GM21825 (cell line): Measurements from ENCODE around the gene DDAH1.

Experiments
- ATAC-seq: cut with Tn5 transposase; IDR thresholded peaks from one replicate; pipeline ENCODE4 v1.9.1; 2021; ENCODE audit warnings: mild to moderate bottlenecking, moderate library complexity; ENCODE audit not compliant: unreplicated experiment

Gene DDAH1

DNA sequence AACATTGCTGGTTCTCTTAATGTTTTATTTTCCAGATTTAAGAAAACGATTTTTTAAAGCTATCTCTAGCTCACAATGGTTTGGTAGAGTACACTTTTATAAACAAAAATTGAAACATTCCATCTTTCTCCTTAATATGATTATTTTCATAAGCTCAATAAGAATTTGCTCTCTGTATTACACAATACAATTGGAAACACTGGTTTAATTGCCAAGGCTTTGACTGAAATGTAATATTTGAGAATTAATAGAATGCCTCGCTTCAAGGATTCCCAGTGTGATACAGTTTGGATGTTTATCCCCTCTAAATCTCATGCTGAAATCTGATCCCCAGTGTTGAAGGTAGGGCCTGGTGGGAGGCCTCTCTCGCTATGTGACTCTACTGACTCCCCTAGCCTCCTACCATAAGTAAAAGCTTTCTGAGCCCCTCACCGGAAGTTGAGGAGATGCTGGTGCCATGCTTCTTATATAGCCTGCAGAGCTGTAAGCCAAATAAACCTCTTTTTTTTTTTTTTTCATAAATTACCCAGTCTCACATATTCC, 67.4 kb downstream of the DDAH1 start:
- ATAC-seq, result no peak

DNA sequence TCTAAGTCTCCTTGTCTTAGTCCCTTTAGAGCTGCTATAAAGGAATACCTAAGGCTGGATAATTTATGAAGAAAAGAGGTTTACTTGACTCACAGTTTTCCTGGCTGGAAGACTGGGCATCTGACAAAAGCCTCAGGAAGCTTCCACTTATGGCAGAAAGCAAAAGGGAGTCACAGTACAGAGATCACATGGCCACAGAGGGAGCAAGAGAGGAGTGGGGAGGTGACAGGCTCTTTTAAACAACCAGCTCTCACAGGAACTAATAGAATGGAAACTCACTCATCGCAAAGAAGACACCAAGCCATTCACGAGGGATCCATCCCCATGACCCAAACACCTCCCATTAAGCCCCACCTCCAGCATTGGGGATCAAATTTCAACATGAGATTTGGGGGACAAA, 68.8 kb downstream of the DDAH1 start:
- ATAC-seq, result no peak

- ATAC-seq, result no peak
Observed at GRCh38 chr1:85394130-85394529, 70.8 kb downstream of the DDAH1 start.

DNA sequence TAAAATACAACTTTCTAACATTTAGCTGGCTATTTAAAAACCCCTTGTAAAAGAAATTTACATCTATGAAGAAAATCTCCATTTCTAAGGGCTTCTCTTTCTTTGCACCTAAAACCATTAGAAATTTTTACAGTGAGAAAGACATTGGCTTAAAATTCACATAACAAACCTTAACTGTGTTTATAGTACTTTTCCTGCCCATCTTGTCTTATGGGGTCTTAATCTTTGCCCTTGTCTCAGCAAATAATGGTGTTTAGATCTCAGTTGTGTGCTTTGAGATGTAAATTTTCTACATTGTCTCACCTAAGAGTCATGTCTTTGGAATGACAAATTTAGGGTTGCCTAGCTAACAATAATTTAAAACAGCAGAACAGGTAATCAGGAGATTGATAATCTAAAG, 71.5 kb downstream of the DDAH1 start:
- ATAC-seq, result no peak

- no peak for ATAC-seq
Observed at GRCh38 chr1:85388416-85388815, 76.5 kb downstream of the DDAH1 start.

- ATAC-seq, result no peak
Observed at GRCh38 chr1:85387781-85388180, 77.2 kb downstream of the DDAH1 start.

DNA sequence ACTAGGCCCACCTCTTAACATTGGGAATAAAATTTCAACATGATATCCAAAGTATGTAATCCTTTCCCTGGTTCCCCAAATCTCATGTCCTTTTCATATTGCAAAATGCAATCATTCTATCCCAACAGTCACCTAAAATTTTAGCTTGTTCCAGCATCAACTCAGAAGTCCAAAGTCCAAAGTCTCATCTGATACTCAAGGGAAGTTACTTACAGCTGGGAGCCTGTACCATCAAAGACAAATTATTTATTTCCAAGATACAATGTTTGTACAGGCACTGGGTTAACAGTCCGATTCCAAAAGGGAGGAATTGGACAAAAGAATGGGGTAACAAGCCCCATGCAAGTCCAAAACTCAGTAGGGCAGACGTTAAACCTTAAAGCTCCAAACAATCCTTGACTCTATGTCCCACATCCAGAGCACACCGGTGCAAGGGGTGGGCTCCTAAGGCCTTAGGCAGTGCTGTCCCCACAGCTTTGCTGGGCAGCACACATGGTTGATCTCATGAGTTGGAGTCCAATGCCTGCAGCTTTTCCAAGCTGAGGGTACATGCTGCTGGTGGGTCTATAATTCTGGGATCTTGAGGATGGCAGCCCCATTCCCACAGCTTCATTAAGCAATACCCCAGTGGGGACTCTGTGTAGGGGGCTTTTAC, 78.8 kb downstream of the DDAH1 start:
- no peak for ATAC-seq

DNA sequence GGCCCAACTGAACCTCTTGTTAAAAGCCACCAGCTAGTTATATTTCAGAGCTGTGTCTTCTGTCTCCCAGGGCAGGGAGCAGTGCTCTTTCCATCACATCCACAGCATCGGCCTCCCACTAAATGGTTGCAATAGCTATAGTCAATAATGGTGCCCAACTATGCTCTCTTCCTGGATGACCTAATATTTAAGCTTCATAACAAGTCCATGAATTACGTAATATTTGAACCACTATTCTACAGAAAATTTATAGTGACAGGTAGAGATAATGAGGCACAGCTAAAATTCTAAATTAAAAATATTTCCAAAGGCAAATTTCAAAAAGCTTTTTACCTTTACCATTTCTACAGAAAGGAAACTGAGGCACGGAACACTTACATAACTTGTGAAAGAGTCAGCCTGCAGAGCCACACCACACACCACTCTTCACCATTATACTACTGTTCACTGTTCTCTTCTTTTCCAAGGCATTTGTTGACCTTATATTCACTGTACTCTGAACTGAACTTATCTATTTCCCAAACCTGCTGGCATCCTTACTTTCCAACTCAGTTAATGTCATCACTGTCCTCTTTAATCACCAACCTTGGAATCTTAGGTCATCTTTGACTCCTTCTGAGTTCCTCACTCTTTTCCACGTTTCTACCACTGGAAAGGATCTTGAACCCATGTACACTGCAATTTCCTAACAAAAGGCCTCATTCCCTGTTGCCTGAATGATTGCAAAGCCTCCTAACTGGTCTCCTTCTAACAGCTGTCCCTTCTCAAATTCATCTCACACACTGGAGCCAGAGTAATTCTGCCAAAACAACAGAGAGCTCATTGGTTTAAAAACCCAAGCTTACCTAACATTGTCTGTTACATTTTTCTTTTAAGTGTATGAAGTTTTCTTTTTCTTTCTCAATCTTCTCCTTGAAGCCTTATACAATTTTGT, 85.5 kb downstream of the DDAH1 start:
- no peak for ATAC-seq

GRCh38 chr1:85378534-85378933, 86.4 kb downstream of the DDAH1 start:
- ATAC-seq, result no peak

- ATAC-seq, result no peak
Observed at GRCh38 chr1:85376356-85376755, 88.6 kb downstream of the DDAH1 start.

DNA sequence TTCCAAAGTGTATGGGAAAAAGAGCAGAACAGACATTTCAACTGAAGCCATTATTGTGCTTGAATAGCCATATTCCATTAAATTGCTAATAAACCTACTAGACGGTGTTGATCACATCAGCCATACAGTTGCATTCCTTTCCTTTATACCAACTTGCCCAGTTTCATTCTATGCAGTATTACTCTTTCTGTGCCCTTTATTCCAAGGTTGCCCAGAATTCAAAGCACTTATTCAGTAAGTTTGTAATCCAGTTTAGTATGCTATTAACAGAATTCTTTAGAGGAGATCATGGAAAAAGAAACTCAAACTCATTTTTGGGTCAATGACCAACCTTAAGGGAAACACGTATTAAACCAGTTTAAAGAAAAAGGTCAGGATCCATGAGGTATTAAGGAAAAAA, 89.5 kb downstream of the DDAH1 start:
- no peak for ATAC-seq

DNA sequence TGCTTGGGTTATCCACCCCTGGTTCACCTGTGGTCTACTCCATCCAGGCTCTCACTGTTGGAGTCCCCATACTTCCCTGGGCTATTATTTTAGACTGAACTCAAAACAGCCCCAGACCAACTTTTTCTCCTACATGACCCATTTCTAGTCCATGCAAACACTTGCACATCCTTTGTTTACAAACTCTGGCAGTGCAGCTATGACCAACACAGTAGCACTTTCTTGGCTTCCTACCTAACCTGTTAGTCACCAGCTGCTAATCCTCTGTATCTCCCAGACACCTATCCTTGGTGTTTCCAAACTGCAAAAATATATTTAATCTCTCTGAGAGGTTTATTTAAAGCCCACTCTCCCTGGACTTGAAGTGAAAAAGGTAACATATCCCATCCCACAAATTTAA, 90.8 kb downstream of the DDAH1 start:
- no peak for ATAC-seq

GRCh38 chr1:85373378-85373708, 91.6 kb downstream of the DDAH1 start:
- no peak for ATAC-seq

DNA sequence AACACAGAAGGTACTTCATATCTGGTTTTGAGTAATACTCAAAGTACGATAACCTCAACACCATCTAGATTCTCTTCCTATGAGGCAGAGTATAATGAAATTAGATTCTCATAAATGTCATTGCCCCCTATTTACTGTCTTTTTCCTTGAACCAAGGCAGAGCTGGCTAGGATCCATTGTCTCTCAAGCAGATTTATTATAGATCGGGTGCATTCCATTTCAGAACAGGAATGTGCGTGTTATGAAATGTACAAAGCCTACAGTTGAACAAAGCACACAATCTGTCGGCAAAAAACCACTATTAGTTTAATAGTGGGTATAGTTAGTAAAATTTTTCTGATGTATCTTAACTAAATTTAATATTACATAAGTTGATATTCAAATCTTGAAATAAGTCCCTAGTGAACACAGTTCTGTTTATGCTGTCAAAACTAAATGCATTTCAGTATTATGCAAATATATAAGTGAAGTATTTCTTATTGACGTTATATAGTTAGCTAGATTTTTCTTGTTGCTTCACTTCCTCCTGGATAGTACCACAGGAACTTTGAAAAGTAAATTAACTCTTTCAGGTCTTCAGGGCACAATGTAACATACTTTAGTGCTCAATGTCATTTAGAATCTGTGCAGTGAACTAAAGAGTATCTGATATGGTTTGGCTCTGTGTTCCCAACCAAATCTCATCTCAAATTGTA, 92.1 kb downstream of the DDAH1 start:
- no peak for ATAC-seq

DNA sequence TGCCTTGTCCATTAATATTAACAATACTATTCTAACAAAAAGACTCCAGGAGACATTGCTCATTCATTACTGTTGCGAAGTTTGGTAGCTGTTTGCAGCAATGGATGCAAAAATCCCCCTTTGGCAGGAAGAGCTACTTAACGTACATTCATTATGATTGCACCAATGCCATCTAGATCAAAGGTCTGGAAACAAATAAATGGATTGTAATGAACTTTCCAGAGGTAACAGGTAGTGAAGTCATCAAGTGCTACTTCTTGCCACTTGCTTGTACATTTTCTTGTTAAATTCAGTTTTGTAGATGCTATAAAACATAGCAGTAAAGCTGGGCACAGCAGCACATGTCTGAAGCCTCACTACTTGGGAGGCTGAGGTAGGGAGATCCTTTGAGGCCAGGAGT, 93.9 kb downstream of the DDAH1 start:
- no peak for ATAC-seq

DNA sequence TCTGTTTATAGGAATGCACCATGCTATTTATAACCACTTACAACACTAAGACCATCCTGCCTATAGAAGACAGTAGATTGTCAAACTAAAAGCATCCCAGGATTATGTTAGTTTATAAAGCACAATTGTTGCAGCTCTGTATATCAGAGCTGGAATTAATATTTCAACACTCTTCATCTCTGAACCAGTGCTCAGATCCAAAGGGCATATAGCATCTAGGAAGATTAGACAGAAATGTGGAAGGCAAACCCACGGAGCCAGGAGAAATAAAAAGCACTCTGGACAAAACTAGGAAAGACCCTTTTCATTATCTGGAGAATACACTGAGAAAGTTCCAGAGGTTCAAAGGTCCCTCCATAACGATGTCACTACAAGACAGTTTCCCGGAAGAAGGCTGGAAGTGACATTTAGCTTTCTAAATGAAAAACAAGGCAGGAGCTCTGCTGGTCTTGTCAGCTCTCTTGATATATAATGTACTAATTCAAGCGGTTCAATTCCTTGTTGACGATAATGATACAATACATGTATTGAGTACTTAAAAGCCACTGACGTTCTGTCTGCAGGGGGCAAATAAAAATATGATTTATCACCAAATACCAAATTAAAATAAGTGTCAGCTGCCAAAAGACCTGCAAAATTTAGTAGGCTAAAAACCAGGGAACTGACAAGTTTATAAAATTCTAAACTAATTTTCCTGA, 96.7 kb downstream of the DDAH1 start:
- ATAC-seq, result no peak

GRCh38 chr1:85366391-85367170, 98.4 kb downstream of the DDAH1 start:
- no peak for ATAC-seq

GRCh38 chr1:85365851-85366250, 99.1 kb downstream of the DDAH1 start:
- no peak for ATAC-seq

DNA sequence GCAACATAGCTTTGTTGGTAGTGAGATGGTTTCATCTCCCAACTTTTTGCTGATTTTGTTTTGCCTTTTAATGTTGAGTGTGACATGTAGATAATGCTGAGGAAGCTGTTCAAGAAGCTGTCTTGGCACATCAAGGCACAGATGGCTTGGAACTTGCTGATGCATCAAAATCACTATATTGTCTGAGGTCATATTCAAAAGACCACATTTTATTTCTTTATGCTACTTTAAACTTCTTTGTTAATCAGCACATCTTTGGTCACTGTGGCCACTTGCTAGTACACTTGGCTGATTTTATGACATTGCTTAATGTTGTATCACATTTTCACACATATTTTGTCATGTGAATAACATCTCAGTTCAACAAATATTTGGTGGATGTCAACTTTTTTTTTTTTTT, 101.4 kb downstream of the DDAH1 start:
- ATAC-seq, result no peak

DNA sequence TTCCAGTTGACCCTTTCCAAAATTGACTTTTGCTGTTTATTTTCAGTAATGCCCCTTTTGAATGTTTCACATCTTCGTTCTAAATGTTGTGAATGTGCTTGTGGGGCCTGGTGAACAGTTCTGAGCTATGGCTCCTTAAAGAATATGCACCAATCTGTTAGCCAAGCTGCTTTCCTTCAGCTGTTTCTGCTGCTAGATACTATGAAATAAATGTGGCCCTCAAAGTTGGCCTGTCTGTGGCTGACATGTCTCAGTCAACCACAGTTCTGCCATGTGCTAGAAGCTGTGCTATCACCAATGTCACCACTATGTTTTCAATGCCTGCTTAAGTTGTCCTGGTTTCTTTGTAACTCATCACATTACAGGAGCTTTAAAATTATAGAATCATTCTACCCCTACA, 101.9 kb downstream of the DDAH1 start:
- no peak for ATAC-seq
